ENCODE measurements around the gene FRMD1. TPM values are rescaled to one million over a fixed set of nuclear protein-coding genes. Genes with fewer than 3 reads are reported as not detected.

FRMD1 gene
- total and polyA plus RNA-seq, 2 of the 8 experiments (the other 6 are each of a cell fraction or from before 2014, with no cell fraction given): 0.36 TPM; not detected in 1

DNA sequence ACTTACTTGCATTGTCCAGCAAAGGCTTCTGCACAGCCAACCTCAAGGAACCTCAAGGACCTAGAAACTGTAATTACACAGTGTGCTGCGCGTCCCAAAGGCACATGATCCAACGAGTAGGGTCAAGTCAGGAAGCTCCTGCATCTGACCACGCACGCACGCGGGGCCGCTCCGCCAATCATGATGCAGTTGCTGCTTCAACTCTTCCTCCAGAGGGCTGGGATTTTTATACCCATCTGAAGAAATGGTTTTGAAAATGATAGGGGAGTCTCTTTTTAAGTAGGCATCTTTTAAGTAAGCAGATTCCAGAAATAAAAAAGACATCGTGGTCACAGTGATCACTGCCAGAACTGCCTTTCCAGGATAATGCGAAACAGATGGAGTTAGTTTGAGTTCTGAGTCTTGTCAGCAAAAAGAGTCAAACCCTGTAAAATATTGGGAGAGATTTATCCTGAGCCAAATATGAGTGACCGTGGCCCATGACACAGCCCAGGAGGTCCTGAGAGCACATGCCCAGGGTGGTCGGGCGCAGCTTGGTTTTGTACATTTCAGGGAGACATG lies 47.5 kb downstream of the FRMD1 start:
- no peaks in the 10 kb centered on the region for H4K20me1 ChIP-seq (replicated peaks in 1 of 2; ENCODE audit: control insufficient read depth in 1 of 2, insufficient read depth in 2 of 2, low read length in 2 of 2)
- no peak overlapping the region for H2AK5ac ChIP-seq (ENCODE audit: low read depth, low read length)
- H2BK5ac ChIP-seq (ENCODE audit: low read depth, low read length): no peak overlapping the region
- no peak overlapping the region for H4K91ac ChIP-seq (replicated peaks; ENCODE audit: insufficient read length, low read length)
- H4K8ac ChIP-seq (ENCODE audit: extremely low read depth, insufficient read depth, low read length): no peak overlapping the region
- ChIA-PET POLR2A (ENCODE audit: partially characterized antibody) (no interaction called here), CTCF (ENCODE audit: partially characterized antibody) (interaction anchor here (1.4 to 1.5 kb wide), 2 partner anchors 10 to 17 kb away, joined by 3 to 4 read pairs; no protein-coding TSS in a partner anchor)
- H2BK15ac ChIP-seq (ENCODE audit: low read length): no peak overlapping the region
- H3K79me2 ChIP-seq (ENCODE audit: control insufficient read depth in 1 of 2, insufficient read depth in 2 of 2, low read length in 2 of 2): no peaks in the 10 kb centered on the region
- H3K23ac ChIP-seq (ENCODE audit: insufficient read length): no peak overlapping the region
- no peak overlapping the region for H3K4me2 ChIP-seq (ENCODE audit: insufficient read depth in 1 of 2, low read depth in 2 of 2, low read length in 2 of 2)
- no peaks in the 10 kb centered on the region for H3K36me3 ChIP-seq (ENCODE audit: control insufficient read depth in 2 of 4, insufficient read depth in 4 of 4, low read length in 3 of 4)
- WGBS, 2 experiments (ENCODE audit: extremely low coverage in 1 of 2, insufficient coverage in 1 of 2, insufficient read length in 1 of 2, insufficient replicate concordance in 2 of 2, low coverage in 1 of 2, low lambda C conversion rate in 2 of 2, missing lambda C conversion rate in 1 of 2): 89% methylated on average over 14 of the region's 14 CpGs; no CpG with 5 or more reads in 1 of the 2 experiments
- no peak overlapping the region for H3K14ac ChIP-seq (ENCODE audit: insufficient read length)
- H3K23me2 ChIP-seq (ENCODE audit: low read depth, low read length): no peaks in the 10 kb centered on the region
- no peak overlapping the region for H3K9ac ChIP-seq (replicated peaks in 1 of 4; ENCODE audit: extremely low read depth in 1 of 4, low read depth in 3 of 4, low read length in 3 of 4)
- FAIRE-seq: no peak
- H3K27me3 ChIP-seq (replicated peaks in 1 of 4; ENCODE audit: control insufficient read depth in 3 of 4, extremely low read depth in 1 of 4, insufficient read depth in 3 of 4, low read length in 3 of 4): no peaks in the 10 kb centered on the region; a peak in 1 of 7 replicates
- H2BK120ac ChIP-seq (replicated peaks; ENCODE audit: low read depth, low read length): no peak overlapping the region
- H3K56ac ChIP-seq (replicated peaks; ENCODE audit: insufficient read length, low read depth, low read length): no peak overlapping the region
- no peak overlapping the region for H3K27ac ChIP-seq (ENCODE audit: low read depth, low read length)
- H3K4me1 ChIP-seq (replicated peaks in 1 of 4; ENCODE audit: control insufficient read depth in 3 of 4, insufficient read depth in 4 of 4, low read length in 3 of 4): peaks cover 0 to 8% (median 2%) of the 10 kb centered on the region in 4 experiments; a peak in 3 of 7 replicates
- H2AFZ ChIP-seq (ENCODE audit: low read length): no peak overlapping the region
- no peak overlapping the region for H3K4me3 ChIP-seq (ENCODE audit: extremely low read depth in 1 of 4, insufficient read depth in 2 of 4, low read depth in 3 of 4, low read length in 4 of 4)
- no peak for TF ChIP-seq CTBP2 (IDR thresholded peaks at IDR 0.05; ENCODE audit: borderline replicate concordance, insufficient read depth, insufficient read length, low read length)
- no peak for TF ChIP-seq EP300 (IDR thresholded peaks at IDR 0.05; ENCODE audit: borderline replicate concordance in 1 of 2, low read depth in 2 of 2, low read length in 2 of 2)
- TF ChIP-seq CHD1 (IDR thresholded peaks at IDR 0.05; ENCODE audit: low read depth, low read length): no peak
- no peak for TF ChIP-seq SIRT6 (IDR thresholded peaks at IDR 0.05; ENCODE audit: low read length)
- TF ChIP-seq SIX5 (IDR thresholded peaks at IDR 0.05; ENCODE audit: low read depth, low read length): no peak
- TF ChIP-seq JUN (IDR thresholded peaks at IDR 0.05; ENCODE audit: low read depth, low read length): no peak
- TF ChIP-seq ASH2L (IDR thresholded peaks at IDR 0.05; ENCODE audit: low read length): no peak
- TF ChIP-seq POLR2AphosphoS5 (IDR thresholded peaks at IDR 0.05; ENCODE audit: low read depth, low read length): no peak
- no peak for TF ChIP-seq HDAC6 (IDR thresholded peaks at IDR 0.05; ENCODE audit: low read depth, low read length)
- no peaks in the 10 kb centered on the region for H3K79me1 ChIP-seq (ENCODE audit: low read depth, low read length)
- no peak overlapping the region; the same call in 1 of the 2 replicates for H3K18ac ChIP-seq (ENCODE audit: extremely low read depth, low read length)
- H3K4ac ChIP-seq (replicated peaks; ENCODE audit: insufficient read length, low read depth, low read length): no peak overlapping the region
- no peaks in the 10 kb centered on the region for H3K9me3 ChIP-seq (ENCODE audit: insufficient read depth in 2 of 2, low read depth in 1 of 2, low read length in 1 of 2)
- DNase-seq (ENCODE audit: low read depth in 1 of 2, low spot score in 2 of 2): no peak
- no peak overlapping the region for H4K5ac ChIP-seq (ENCODE audit: insufficient read length, low read depth, low read length)
- H2BK12ac ChIP-seq (ENCODE audit: low read depth, low read length): no peak overlapping the region
- H2BK20ac ChIP-seq (ENCODE audit: low read length): no peak overlapping the region
